SK-N-SH (cell line): ENCODE measurements around the gene ANKRD33B. TPM values are rescaled to one million over a fixed set of nuclear protein-coding genes. Genes with fewer than 3 reads are reported as not detected.

ENCODE experiments used
- CTCF ChIA-PET: fragments of 300-600, 350-600 bp; formaldehyde crosslinking; extraction: SDS; loops from one replicate; lab custom pipeline; 2021; lab: Yijun Ruan, JAX
- POLR2A ChIA-PET: fragments of 350-600 bp; sonication (Branson Sonifier 250); formaldehyde crosslinking; extraction: SDS; loops from one replicate; lab custom pipeline; 2020; ENCODE audit warnings: antibody characterized with exemption, inconsistent platforms; lab: Yijun Ruan, JAX
- DNase-seq: peaks from one replicate; pipeline ENCODE4 v3.0.0; 2012
- H2AFZ ChIP-seq: fragments of 200-600 bp; sonication (generic); 2 replicates; pipeline ENCODE4 v1.8.1; 2016; ENCODE audit warnings: antibody characterized with exemption, mild to moderate bottlenecking, low read depth
- H3F3A ChIP-seq: fragments of 200-600 bp; sonication (generic); replicated peaks from 2 replicates; pipeline ENCODE3; 2016; ENCODE audit warnings: antibody characterized with exemption, mild to moderate bottlenecking; ENCODE audit not compliant: insufficient read depth
- H3K27ac ChIP-seq, 2 experiments: fragments of 200-500 bp in 1 of 2; fragments of 200-600 bp in 1 of 2; sonication (Bioruptor generic) in 1 of 2; sonication (generic), shearing (Covaris generic) in 1 of 2; 2 replicates each; pipeline versions ENCODE4 v1.5.1 to v1.6.1; 2014 to 2016; ENCODE audit warnings: low read depth in 2 of 2, inconsistent platforms in 1 of 2, low read length in 1 of 2, mild to moderate bottlenecking in 1 of 2, mixed read lengths in 1 of 2
- H3K27me3 ChIP-seq: fragments of 200-600 bp; sonication (generic), shearing (Covaris generic); 2 replicates; pipeline ENCODE4 v1.6.1; 2016; ENCODE audit warnings: mixed run types; ENCODE audit not compliant: insufficient read depth
- H3K36me3 ChIP-seq, 2 experiments: fragments of 200-500 bp in 1 of 2; fragments of 200-600 bp in 1 of 2; sonication (Bioruptor generic) in 1 of 2; sonication (generic) in 1 of 2; replicated peaks in 1 of 2; 2 replicates each; pipeline versions ENCODE3 to v1.5.1; 2014 to 2016; ENCODE audit warnings: low read length in 1 of 2, mild to moderate bottlenecking in 1 of 2; ENCODE audit not compliant: insufficient read depth in 2 of 2, control insufficient read depth in 1 of 2
- H3K4me1 ChIP-seq, 2 experiments: fragments of 200-500 bp in 1 of 2; fragments of 200-600 bp in 1 of 2; sonication (Bioruptor generic) in 1 of 2; sonication (generic), shearing (Covaris generic) in 1 of 2; 2 replicates each; pipeline versions ENCODE4 v1.5.1 to v1.6.1; 2014 to 2016; ENCODE audit warnings: low read depth in 1 of 2, low read length in 1 of 2, mixed run types in 1 of 2; ENCODE audit not compliant: insufficient read depth in 2 of 2, control insufficient read depth in 1 of 2
- H3K4me2 ChIP-seq: fragments of 200-600 bp; sonication (generic), shearing (Covaris generic); 2 replicates; pipeline ENCODE4 v1.6.1; 2017; ENCODE audit warnings: mixed run types
- H3K4me3 ChIP-seq, 2 experiments: fragments of 200-500 bp in 1 of 2; fragments of 200-600 bp in 1 of 2; sonication (Bioruptor generic) in 1 of 2; sonication (generic), shearing (Covaris generic) in 1 of 2; 2 replicates each; pipeline versions ENCODE4 v1.5.1 to v1.8.1; 2014 to 2016; ENCODE audit warnings: low read depth in 2 of 2, inconsistent platforms in 1 of 2, low read length in 1 of 2, mild to moderate bottlenecking in 1 of 2, mixed read lengths in 1 of 2, moderate library complexity in 1 of 2
- H3K79me2 ChIP-seq: fragments of 200-600 bp; sonication (generic); 2 replicates; pipeline ENCODE4 v1.8.1; 2017; ENCODE audit warnings: mild to moderate bottlenecking; ENCODE audit not compliant: insufficient read depth
- H3K9ac ChIP-seq: fragments of 200-600 bp; sonication (generic); 2 replicates; pipeline ENCODE4 v1.6.1; 2017; ENCODE audit warnings: mixed run types
- H3K9me2 ChIP-seq: fragments of 200-600 bp; sonication (generic); 2 replicates; pipeline ENCODE4 v1.6.1; 2017; ENCODE audit warnings: mixed run types
- H3K9me3 ChIP-seq: fragments of 200-600 bp; sonication (generic); 2 replicates; pipeline ENCODE4 v1.6.1; 2017; ENCODE audit warnings: mixed run types, mild to moderate bottlenecking, moderate library complexity
- H4K20me1 ChIP-seq: fragments of 200-600 bp; sonication (generic); 2 replicates; pipeline ENCODE4 v1.6.1; 2017; ENCODE audit warnings: mild to moderate bottlenecking, mixed run types; ENCODE audit not compliant: insufficient read depth
- CTCF ChIP-seq: fragments of 200-600 bp; sonication (generic); IDR thresholded peaks from 2 replicates; pipeline ENCODE4 v1.6.1; 2017; ENCODE audit warnings: antibody characterized with exemption, mild to moderate bottlenecking, moderate library complexity
- FOSL2 ChIP-seq: IDR thresholded peaks from 2 replicates; pipeline ENCODE4 v1.4.0; 2012; ENCODE audit warnings: low read depth, mild to moderate bottlenecking, moderate library complexity, borderline replicate concordance
- GABPA ChIP-seq: IDR thresholded peaks from 2 replicates; pipeline ENCODE4 v1.4.0; 2012; ENCODE audit warnings: low read depth, mild to moderate bottlenecking
- MAX ChIP-seq: IDR thresholded peaks from 2 replicates; pipeline ENCODE4 v1.4.0; 2012; ENCODE audit warnings: low read depth
- MXI1 ChIP-seq: IDR thresholded peaks from 2 replicates; pipeline ENCODE4 v1.6.1; 2012; ENCODE audit warnings: mild to moderate bottlenecking, low read depth, low read length, improper control_type of control experiment
- PBX3 ChIP-seq: IDR thresholded peaks from 2 replicates; pipeline ENCODE4; 2012
- RCOR1 ChIP-seq: fragments of 150-350 bp; IDR thresholded peaks from 2 replicates; pipeline ENCODE4 v1.6.1; 2017; ENCODE audit warnings: antibody characterized with exemption, low read length
- RXRA ChIP-seq: IDR thresholded peaks from 2 replicates; pipeline ENCODE4 v1.4.0; 2012; ENCODE audit warnings: low read depth, mild to moderate bottlenecking, borderline replicate concordance
- ZBTB33 ChIP-seq: IDR thresholded peaks from 2 replicates; pipeline ENCODE4 v1.4.0; 2012; ENCODE audit warnings: low read depth, borderline replicate concordance
- WGBS: methylation state at CpG from one replicate; pipeline ENCODE4 v1.1.6; 2017; ENCODE audit warnings: low lambda C conversion rate; 5-methylcytosine and 5-hydroxymethylcytosine counted together
- polyA plus RNA-seq, 3 experiments: library from polyadenylated mRNA; depleted of rRNA; stranded (reverse); fragments of >200 nt; gene quantifications; 2 replicates each; pipeline ENCODE4 v1.2.3, GENCODE V29; 2012

The ANKRD33B gene
- polyA plus RNA-seq, 1 of the 3 experiments (the other 2 are of a cell fraction), result 1.8 TPM

GRCh38 chr5:10581867-10582511 lies 18.1 kb downstream of the ANKRD33B start:
- Histone ChIP-seq H3K79me2 (peaks cover 37% of the 10 kb centered on the region), H3K4me3 (no peak overlapping the region), H3K9ac (no peak overlapping the region), H2AFZ (no peak overlapping the region), H3K9me2 (no peaks in the 10 kb centered on the region), H3F3A (no peaks in the 10 kb centered on the region), H4K20me1 (peaks cover 13% of the 10 kb centered on the region; the same call in 1 of the 2 replicates), H3K27me3 (no peaks in the 10 kb centered on the region), H3K9me3 (no peaks in the 10 kb centered on the region), H3K4me1 (peaks cover 0 to 12% of the 10 kb centered on the region in 2 experiments; a peak in 1 of 4 replicates), H3K36me3 (no peaks in the 10 kb centered on the region), H3K27ac (no peak overlapping the region), H3K4me2 (no peak overlapping the region)
- no peak for DNase-seq
- TF ChIP-seq MXI1 (no peak), MAX (no peak), ZBTB33 (no peak)
- 84% methylated on average over 7 of the region's 7 CpGs for WGBS
- CTCF ChIA-PET, result interaction anchor here (1.1 kb wide), 1 partner anchor 46 kb away, joined by 3 read pairs; no protein-coding TSS in a partner anchor
- POLR2A ChIA-PET, result no interaction called here

- Histone ChIP-seq H3K9ac (no peak overlapping the region), H4K20me1 (peaks cover 13% of the 10 kb centered on the region; the same call in 1 of the 2 replicates), H3K9me3 (no peaks in the 10 kb centered on the region), H3K27me3 (no peaks in the 10 kb centered on the region), H3K36me3 (no peaks in the 10 kb centered on the region), H3K79me2 (peaks cover 37% of the 10 kb centered on the region), H3F3A (no peaks in the 10 kb centered on the region), H2AFZ (no peak overlapping the region), H3K4me1 (peaks cover 0 to 9% of the 10 kb centered on the region in 2 experiments; a peak in 1 of 4 replicates), H3K4me2 (no peak overlapping the region), H3K4me3 (no peak overlapping the region), H3K27ac (no peak overlapping the region), H3K9me2 (no peaks in the 10 kb centered on the region)
- TF ChIP-seq GABPA (no peak), FOSL2 (no peak), CTCF (no peak), RCOR1 (no peak), RXRA (no peak), PBX3 (no peak)
- ChIA-PET POLR2A (no interaction called here), CTCF (interaction anchor here (1.1 kb wide), 1 partner anchor 45 kb away, joined by 3 read pairs; no protein-coding TSS in a partner anchor)
- no peak for DNase-seq
- WGBS, result 95% methylated on average over 8 of the region's 8 CpGs
These were observed 18.6 kb downstream of the ANKRD33B start for GRCh38 chr5:10582512-10582897.
